GM10847 (cell line): ENCODE data around the gene TTLL4.

Source experiments
- POLR2A ChIP-seq: IDR thresholded peaks from 2 replicates; pipeline ENCODE4 v1.6.1; 2011; ENCODE audit not compliant: insufficient read length; ENCODE audit errors: extremely low read depth

The TTLL4 gene

DNA sequence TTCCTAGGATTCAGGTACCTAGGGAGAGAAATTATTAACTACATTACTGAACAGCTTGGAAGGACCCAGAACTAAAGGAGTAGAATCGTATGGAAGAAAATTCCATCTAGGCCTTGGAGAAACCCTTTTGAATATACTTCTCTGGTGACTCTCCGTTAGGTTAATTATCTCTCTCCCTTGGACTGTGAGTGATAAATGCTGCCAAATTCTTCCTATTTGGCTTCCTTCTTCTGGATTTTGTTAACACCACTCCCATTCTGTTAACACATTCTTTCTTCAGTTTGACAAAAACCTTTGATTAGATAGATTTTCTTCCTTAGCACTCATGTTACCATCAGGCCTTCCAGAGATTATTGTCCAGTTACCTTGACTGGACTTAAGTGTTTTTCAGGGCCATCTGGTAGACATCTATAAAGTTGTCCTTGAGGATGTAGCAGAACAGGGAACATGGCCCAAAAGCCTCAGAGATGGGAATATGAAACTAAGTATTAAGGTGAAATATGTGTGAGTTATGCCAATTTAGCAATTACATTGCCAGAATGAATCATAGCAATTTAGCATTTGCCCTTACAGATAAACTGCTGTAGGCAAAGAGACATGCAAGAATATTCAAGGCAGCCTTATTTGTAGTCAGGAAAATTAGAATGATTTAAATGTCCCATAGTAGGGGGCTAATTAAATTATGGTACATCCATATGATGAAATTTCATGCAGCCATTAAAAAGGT is 78.1 kb downstream of the TTLL4 start:
- TF ChIP-seq POLR2A: no peak

DNA sequence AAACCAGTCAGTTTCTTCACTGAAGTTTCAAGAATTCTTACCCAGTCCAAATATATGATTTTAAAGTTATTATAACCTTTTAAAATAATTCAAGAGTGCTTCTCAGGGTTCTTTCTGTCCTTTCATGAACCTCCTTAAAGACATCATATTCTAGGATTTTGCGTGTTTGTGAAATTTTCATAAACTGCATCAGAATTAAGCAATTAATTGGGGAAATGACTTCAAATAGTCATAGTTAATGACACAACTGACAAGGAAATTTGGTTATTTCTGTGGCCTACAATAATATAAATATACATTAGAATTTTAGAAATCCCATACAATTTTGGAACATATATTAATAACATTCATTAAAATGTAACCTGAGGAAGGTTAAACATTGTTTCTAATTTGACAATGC is 81.8 kb downstream of the TTLL4 start:
- no peak for TF ChIP-seq POLR2A

DNA sequence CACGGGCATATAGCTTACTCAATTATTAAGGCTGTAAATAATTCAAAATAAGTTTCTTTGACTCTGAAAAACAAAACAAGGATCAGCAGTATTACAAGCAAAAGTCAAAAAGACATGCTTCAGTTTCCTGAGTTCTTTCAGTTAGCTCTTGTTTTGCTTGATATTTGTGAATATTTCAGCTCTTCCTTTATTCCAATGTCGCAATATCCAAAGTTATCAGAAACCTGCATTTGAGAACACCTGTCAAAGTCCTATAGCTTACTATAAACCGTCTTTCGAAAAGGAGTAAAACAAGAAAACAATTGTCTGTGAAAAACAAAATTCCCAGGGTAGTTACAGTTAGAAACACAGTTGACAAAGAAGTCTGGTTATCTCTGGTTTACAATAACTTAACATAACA is 86.1 kb downstream of the TTLL4 start:
- no peak for TF ChIP-seq POLR2A

DNA sequence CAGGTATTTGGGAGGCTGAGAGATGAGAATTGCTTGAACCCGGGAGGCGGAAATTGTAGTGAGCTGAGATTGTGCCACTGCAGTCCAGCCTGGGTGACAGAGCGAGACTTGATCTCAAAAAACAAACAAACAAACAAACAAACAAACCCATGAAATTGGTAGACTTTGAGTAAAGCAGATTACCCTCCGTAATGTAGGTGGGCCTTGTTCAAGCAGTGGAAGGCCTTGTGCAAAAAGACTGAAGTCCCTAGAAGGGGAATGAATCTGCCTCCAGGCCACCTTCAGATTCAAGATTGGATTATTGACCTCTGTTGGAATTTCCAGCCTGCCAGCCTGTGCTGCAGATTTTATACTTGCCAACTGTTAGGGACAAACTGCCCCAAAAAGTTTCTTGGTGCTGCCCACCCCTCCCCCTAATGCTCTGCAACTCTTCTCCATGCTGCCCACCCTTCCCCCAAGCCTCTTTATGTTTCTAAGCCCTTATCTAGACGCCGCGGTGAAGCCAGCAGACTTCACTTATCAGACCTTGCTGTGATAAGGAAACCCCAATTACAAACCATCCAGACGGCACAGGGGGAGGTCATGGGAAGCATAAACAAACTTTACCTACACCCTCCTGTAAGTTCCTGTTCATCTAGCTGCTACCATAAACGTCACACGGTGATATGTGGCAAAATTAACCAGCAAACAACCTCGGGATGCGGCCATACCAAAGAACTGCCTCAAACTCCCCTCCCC is 88.3 kb downstream of the TTLL4 start:
- TF ChIP-seq POLR2A: no peak

DNA sequence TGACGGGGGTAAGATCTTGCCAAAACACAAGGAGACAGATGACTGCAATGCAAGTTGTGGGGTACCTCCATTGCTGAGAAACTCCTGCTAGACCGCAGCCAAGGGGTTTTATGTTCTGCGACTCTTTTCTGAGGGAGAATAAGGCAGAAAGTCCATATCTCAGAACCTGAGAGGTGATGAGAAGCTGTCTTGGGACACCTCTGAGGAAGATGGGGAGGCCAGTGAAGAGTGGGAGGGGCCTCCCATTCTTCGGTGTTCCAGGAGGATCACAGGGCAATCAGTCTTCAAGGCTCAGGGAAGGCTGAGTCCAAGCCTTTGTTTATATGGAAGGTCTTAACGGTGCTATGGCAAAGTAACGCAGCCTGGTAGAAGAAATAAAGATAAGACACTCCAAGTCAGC is 89.4 kb downstream of the TTLL4 start:
- no peak for TF ChIP-seq POLR2A

DNA sequence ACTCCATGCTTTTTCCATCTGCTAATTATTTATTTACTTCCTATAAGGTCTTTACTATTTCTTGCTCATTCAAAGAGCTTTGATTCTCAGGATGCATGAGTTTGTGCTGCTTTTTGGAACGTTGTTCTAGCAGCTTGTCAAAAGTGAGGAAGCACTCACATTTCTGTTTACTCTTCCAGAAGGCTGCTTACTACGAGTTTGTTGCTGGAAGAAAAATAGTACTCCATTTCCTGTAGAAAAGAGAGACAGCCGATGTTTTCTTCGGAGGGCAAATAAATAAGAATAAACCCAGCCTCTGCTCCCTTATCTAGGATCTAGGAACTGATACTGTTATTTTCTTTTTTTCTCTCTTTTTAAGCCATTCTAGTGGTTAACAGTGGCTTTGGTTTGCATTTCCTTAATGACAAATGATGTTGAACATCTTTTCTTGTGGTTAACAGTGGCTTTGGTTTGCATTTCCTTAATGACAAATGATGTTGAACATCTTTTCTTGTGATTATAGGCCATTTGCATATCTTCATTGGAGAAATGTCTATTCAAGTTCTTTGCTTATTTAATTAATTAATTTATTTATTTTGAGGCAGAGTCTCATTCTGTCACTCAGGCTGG is 91.9 kb downstream of the TTLL4 start:
- TF ChIP-seq POLR2A: no peak

DNA sequence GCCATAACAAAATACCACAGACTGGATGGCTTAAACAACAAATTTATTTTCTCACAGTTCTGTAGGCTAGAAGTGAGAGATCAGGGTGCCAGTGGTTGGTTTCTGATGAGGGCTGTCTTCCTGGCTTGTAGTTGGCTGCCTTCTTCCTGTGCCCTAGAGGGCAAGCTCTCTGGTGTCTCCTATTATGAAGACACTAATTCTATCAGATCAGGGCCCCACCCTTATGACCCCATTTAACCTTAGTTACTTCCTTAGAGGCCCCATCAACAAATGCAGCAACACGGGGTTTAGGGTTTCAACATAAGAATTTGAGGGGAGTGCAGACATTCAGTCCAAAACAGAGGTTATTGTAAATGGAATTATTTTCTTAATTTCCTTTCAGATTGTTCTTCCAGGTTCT is 94.2 kb downstream of the TTLL4 start:
- TF ChIP-seq POLR2A: no peak
